ENCODE results near the gene SIK3. TPM values are rescaled to one million over a fixed set of nuclear protein-coding genes. Genes with fewer than 3 reads are reported as not detected.

SIK3 gene
- total RNA-seq, 1 experiment from 2014 or later = 31.4 TPM

DNA sequence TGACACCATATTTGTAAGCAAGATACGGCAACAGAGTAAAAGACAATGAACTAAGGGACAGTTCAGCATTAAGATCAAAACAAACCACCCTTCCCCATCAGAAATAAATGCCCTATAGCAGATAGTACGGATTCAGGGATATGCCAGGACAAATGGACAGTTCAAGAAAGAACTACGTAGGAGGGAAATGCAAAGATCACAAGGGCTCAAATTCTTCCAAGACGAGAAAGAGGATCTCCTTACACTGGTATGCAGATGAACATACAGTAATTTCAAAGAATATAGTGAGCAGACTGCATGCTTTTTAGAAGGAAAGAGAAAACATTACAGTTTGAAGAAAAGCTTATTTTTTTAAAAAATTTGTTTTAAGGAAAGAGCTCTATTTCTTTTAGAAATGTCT is 136.1 kb downstream of the SIK3 start:
- Histone ChIP-seq H3K14ac (ENCODE audit: insufficient read depth, low read length) (no peak overlapping the region), H2AFZ (ENCODE audit: low read length) (no peak overlapping the region), H2BK5ac (ENCODE audit: insufficient read length, low read length) (no peak overlapping the region), H3T11ph (ENCODE audit: low read length) (no peak overlapping the region), H3K27ac (ENCODE audit: insufficient read length, low read depth, low read length) (no peak overlapping the region), H2BK20ac (ENCODE audit: low read depth, low read length, poor library complexity, severe bottlenecking) (no peak overlapping the region), H3K9me3 (ENCODE audit: control insufficient read depth, low read depth, low read length) (no peaks in the 10 kb centered on the region), H3K9ac (ENCODE audit: extremely low read depth, insufficient read length, low read length) (no peak overlapping the region), H2BK12ac (ENCODE audit: insufficient read length, low read depth, low read length) (no peak overlapping the region), H3K56ac (ENCODE audit: insufficient read length, low read depth, low read length) (no peak overlapping the region), H2AK5ac (ENCODE audit: insufficient read length, low read length) (no peak overlapping the region), H3K27me3 (ENCODE audit: insufficient read depth, low read length) (no peaks in the 10 kb centered on the region), H3K23me2 (ENCODE audit: insufficient read length, low read depth, low read length, poor library complexity, severe bottlenecking) (no peaks in the 10 kb centered on the region), H3K18ac (ENCODE audit: insufficient read length, low read depth, low read length) (no peak overlapping the region), H3K79me2 (ENCODE audit: insufficient read depth, low read length) (0 out of 2 replicates have a peak, but pooled peaks cover 2% of the 10 kb centered on the region), H4K20me1 (ENCODE audit: control insufficient read depth, insufficient read depth, insufficient read length) (peaks cover 3% of the 10 kb centered on the region), H4K91ac (ENCODE audit: insufficient read length, low read depth, low read length) (no peak overlapping the region), H4K8ac (replicated peaks; ENCODE audit: insufficient read length, low read depth, low read length) (no peak overlapping the region), H4K5ac (ENCODE audit: insufficient read length, low read depth, low read length) (no peak overlapping the region), H3K23ac (ENCODE audit: insufficient read length, low read depth, low read length) (no peak overlapping the region), H2BK120ac (ENCODE audit: low read depth, low read length, poor library complexity, severe bottlenecking) (no peak overlapping the region), H2BK15ac (ENCODE audit: low read depth, low read length) (no peak overlapping the region), H3K4me1 (ENCODE audit: insufficient read depth, low read length) (peaks cover 3% of the 10 kb centered on the region; the same call in 1 of the 2 replicates), H3K4me2 (ENCODE audit: insufficient read depth, insufficient read length, low read length) (peak overlapping the region; percentile 32), H3K4ac (ENCODE audit: low read depth, low read length) (no peak overlapping the region), H3K79me1 (ENCODE audit: insufficient read depth, low read depth, low read length, poor library complexity, severe bottlenecking) (peaks cover 3% of the 10 kb centered on the region)
- Mint-ChIP-seq H3K4me3 (no peak overlapping the region), H3K27ac (no peak overlapping the region; a peak in 1 of 7 replicates), H3K27me3 (ENCODE audit: low read depth) (no peaks in the 10 kb centered on the region), H3K9me3 (no peaks in the 10 kb centered on the region), H3K36me3 (ENCODE audit: insufficient read depth in 1 of 3, low read depth in 3 of 3) (no peaks in the 10 kb centered on the region), H3K4me1 (peaks cover 27 to 28% of the 10 kb centered on the region in 2 experiments)
- no CpG with 5 or more reads among the region's 4 CpGs for WGBS (ENCODE audit: extremely low coverage, insufficient read length, low lambda C conversion rate)
- TF ChIP-seq, protein P1, sequence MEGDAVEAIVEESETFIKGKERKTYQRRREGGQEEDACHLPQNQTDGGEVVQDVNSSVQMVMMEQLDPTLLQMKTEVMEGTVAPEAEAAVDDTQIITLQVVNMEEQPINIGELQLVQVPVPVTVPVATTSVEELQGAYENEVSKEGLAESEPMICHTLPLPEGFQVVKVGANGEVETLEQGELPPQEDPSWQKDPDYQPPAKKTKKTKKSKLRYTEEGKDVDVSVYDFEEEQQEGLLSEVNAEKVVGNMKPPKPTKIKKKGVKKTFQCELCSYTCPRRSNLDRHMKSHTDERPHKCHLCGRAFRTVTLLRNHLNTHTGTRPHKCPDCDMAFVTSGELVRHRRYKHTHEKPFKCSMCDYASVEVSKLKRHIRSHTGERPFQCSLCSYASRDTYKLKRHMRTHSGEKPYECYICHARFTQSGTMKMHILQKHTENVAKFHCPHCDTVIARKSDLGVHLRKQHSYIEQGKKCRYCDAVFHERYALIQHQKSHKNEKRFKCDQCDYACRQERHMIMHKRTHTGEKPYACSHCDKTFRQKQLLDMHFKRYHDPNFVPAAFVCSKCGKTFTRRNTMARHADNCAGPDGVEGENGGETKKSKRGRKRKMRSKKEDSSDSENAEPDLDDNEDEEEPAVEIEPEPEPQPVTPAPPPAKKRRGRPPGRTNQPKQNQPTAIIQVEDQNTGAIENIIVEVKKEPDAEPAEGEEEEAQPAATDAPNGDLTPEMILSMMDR (conservative IDR thresholded peaks at IDR 0.05) = no peak
- no peak for DNase-seq
